Left ventricle myocardium inferior (tissue), 1 donor: ENCODE data around the gene DTX4. TPM values are rescaled to one million over a fixed set of nuclear protein-coding genes. Genes with fewer than 3 reads are reported as not detected.
A peak's percentile ranks its signal among the peaks of the same experiment; 100 is the strongest.

Experiments
- DNase-seq: peaks from one replicate; pipeline ENCODE4 v3.0.0-alpha.2; 2020
- H3K27ac ChIP-seq: fragments of 200-600 bp; replicated peaks from 2 replicates; pipeline ENCODE4 v1.8.0; 2021
- H3K27me3 ChIP-seq: fragments of 200-600 bp; 2 replicates; pipeline ENCODE4 v1.8.0; 2021; ENCODE audit warnings: low read depth
- H3K36me3 ChIP-seq: fragments of 200-600 bp; 2 replicates; pipeline ENCODE4 v1.8.0; 2021
- H3K4me1 ChIP-seq: fragments of 200-600 bp; 2 replicates; pipeline ENCODE4 v1.8.0; 2021
- H3K4me3 ChIP-seq: fragments of 200-600 bp; 2 replicates; pipeline ENCODE4 v1.8.0; 2021; ENCODE audit warnings: mild to moderate bottlenecking, moderate library complexity
- H3K9me3 ChIP-seq: fragments of 200-600 bp; replicated peaks from 2 replicates; pipeline ENCODE4 v1.8.0; 2021
- CTCF ChIP-seq: fragments of 200-600 bp; IDR thresholded peaks from 2 replicates; pipeline ENCODE4 v1.8.0; 2021; ENCODE audit warnings: antibody characterized with exemption, mild to moderate bottlenecking, borderline replicate concordance
- intact Hi-C: fragments of 100-400 bp; cut with micrococcal nuclease; formaldehyde crosslinking; loops from one replicate; pipeline ENCODE4 v1.11.0; 2022
- total RNA-seq: library from RNA; stranded (reverse); fragmentation: NEBNext Ultra II Directional; extraction: Animal tissue kit (Norgen Biotek cat#: 25700); gene quantifications from one replicate; pipeline ENCODE4 v1.2.1, GENCODE V29; 2021
- donor health status: DM: no; HTN: yes; CAD: no; lungs with severe emphysema.

Gene DTX4
- total RNA-seq, 1 donor from 2014 or later: 1.8 TPM

GRCh38 chr11:59179121-59179520, 7.2 kb downstream of the DTX4 start:
- intact Hi-C loops: loop anchor here (10.0 kb wide), 1 partner anchor 246 kb away; the partner anchor contains the start of gene OR5A2
- H3K27ac ChIP-seq: no peak overlapping the region
- H3K27me3 ChIP-seq: no peaks in the 10 kb centered on the region
- H3K9me3 ChIP-seq: peaks cover 12% of the 10 kb centered on the region
- peaks cover 17% of the 10 kb centered on the region for H3K4me1 ChIP-seq
- no peak overlapping the region for H3K4me3 ChIP-seq
- DNase-seq: no peak
- no peak for TF ChIP-seq CTCF
- H3K36me3 ChIP-seq: peaks cover 12% of the 10 kb centered on the region

DNA sequence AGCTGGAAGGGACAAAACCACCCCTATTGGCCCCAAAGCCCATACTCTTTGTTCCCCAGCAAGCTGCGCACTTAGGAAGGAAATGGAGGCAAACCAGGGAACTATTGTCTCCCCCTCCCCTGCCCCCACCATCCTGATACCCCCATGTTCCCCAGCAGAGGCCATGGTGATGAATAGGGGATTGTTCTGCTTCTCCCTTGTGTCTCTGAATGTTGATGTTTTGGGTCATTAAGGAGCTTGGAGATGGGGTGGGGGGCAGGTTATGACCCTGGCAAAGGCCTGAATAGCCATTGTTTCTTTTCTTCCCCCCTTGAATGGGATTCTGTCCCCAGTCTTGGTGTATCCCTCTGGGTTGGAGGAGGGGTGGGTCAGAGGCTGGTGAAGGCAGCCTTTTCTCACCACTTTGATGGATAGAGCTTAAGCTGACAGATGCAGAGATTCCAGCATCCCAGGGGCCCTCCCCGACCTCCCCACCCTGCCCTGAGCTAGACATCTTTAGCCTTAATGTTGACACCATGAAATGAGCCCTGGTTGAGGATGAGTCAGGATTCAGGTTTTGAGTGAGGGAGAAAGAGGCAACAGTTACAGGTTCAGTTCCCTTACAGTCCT, 8.3 kb downstream of the DTX4 start:
- Histone ChIP-seq H3K9me3 (peaks cover 12% of the 10 kb centered on the region), H3K36me3 (peaks cover 12% of the 10 kb centered on the region), H3K27me3 (no peaks in the 10 kb centered on the region), H3K4me3 (no peak overlapping the region), H3K4me1 (peaks cover 19% of the 10 kb centered on the region), H3K27ac (no peak overlapping the region)
- intact Hi-C loops: no loop called here
- DNase-seq: no peak
- no peak for TF ChIP-seq CTCF

- peaks cover 12% of the 10 kb centered on the region for H3K9me3 ChIP-seq
- TF ChIP-seq CTCF: no peak
Measured at GRCh38 chr11:59180907-59181306, 9.0 kb downstream of the DTX4 start.

DNA sequence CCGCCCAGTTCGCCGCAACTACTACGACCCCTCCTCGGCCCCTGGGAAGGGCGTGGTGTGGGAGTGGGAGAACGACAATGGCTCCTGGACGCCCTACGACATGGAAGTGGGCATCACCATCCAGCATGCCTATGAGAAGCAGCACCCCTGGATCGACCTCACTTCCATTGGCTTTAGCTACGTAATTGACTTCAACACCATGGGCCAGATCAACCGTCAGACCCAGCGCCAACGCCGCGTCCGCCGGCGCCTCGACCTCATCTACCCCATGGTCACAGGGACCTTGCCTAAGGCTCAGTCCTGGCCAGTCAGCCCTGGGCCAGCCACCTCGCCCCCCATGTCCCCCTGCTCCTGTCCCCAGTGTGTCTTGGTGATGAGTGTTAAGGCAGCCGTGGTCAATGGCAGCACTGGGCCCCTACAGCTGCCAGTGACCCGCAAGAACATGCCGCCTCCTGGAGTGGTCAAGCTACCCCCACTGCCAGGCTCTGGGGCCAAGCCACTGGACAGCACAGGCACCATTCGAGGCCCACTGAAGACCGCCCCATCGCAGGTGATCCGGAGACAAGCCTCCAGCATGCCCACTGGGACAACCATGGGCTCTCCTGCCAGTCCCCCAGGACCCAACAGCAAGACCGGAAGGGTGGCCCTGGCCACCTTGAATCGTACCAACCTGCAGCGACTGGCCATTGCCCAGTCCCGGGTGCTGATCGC, 10.0 kb downstream of the DTX4 start:
- no peak for TF ChIP-seq CTCF
- peaks cover 12% of the 10 kb centered on the region for H3K9me3 ChIP-seq
- H3K27ac ChIP-seq: no peak overlapping the region
- no peaks in the 10 kb centered on the region for H3K27me3 ChIP-seq
- intact Hi-C loops: no loop called here
- H3K4me3 ChIP-seq: no peak overlapping the region
- peaks cover 31% of the 10 kb centered on the region for H3K4me1 ChIP-seq
- no peak for DNase-seq
- H3K36me3 ChIP-seq: peaks cover 12% of the 10 kb centered on the region

More at GRCh38 chr11:59180907-59181306, 9.0 kb downstream of the DTX4 start:
- Histone ChIP-seq H3K36me3 (peaks cover 12% of the 10 kb centered on the region), H3K27ac (no peak overlapping the region), H3K4me1 (peaks cover 23% of the 10 kb centered on the region), H3K4me3 (no peak overlapping the region), H3K27me3 (no peaks in the 10 kb centered on the region)
- DNase-seq: no peak
- intact Hi-C loops: no loop called here

DNA sequence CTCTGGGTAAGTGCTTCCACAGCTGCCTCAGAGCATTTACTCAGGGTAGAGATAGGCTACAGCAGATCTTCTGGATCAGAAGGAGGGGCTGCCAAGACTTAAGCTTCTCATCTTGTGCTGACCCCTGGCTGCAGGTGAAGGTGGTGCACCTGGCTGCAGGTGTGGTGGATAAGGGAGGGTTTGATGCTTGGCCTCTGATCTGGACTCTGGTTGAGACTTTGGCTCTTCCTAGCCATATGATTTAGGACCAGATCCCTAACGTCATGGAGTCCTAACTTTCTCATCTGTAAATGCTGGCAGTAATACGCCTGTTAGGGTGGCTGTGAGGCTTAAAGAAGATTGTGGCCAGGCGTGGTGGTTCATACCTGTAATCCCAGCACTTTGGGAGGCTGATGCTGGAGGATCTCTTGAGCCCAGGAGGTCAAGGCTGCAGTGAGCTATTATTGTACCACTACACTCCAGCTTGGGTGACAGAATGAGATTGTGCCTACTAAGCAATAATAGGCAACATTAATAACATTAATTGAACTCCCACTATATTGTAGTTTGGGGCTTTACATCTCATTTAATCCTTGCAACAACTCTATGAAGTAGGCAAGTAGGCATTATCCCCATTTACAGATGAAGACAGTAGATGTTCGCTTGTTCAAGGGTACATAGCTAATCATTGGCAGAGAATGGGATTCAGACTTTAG, 10.7 kb downstream of the DTX4 start:
- peak overlapping the region; percentile 57 for H3K27ac ChIP-seq
- intact Hi-C loops: no loop called here

More for the DNA sequence above, 10.7 kb downstream of the DTX4 start:
- Histone ChIP-seq H3K9me3 (peaks cover 12% of the 10 kb centered on the region), H3K4me1 (peaks cover 31% of the 10 kb centered on the region), H3K27me3 (no peaks in the 10 kb centered on the region), H3K4me3 (no peak overlapping the region), H3K36me3 (peaks cover 12% of the 10 kb centered on the region)
- DNase-seq: no peak
- no peak for TF ChIP-seq CTCF
